Inferior parietal cortex (tissue), 1 donor: ENCODE results near the gene MOCOS.

Experiments
- DNase-seq: peaks from one replicate; pipeline ENCODE4 v3.0.0-alpha.2; 2016; ENCODE audit errors: extremely low spot score

MOCOS gene

GRCh38 chr18:36304723-36305122, 117.4 kb downstream of the MOCOS start:
- DNase-seq: no peak

GRCh38 chr18:36305375-36305774, 118.1 kb downstream of the MOCOS start:
- DNase-seq: no peak

DNA sequence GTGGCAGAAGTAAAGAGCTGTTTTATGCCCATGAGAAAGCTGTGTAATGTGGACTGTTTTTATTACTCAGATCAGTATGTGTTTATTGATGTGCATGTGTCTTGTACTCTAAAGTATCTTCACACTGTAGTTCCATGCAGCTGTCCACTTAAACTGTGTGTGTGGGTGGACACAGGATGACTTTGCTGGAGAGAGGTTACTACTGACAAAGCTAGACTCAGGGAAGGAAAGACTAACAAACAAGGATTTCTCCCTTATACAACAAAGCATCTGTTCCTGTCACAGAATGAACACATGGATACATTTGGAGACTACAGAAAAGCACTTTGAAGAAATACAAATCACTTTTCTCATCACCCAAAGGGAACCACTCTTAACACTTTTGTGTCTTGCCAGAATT, 120.2 kb downstream of the MOCOS start:
- DNase-seq: no peak

DNA sequence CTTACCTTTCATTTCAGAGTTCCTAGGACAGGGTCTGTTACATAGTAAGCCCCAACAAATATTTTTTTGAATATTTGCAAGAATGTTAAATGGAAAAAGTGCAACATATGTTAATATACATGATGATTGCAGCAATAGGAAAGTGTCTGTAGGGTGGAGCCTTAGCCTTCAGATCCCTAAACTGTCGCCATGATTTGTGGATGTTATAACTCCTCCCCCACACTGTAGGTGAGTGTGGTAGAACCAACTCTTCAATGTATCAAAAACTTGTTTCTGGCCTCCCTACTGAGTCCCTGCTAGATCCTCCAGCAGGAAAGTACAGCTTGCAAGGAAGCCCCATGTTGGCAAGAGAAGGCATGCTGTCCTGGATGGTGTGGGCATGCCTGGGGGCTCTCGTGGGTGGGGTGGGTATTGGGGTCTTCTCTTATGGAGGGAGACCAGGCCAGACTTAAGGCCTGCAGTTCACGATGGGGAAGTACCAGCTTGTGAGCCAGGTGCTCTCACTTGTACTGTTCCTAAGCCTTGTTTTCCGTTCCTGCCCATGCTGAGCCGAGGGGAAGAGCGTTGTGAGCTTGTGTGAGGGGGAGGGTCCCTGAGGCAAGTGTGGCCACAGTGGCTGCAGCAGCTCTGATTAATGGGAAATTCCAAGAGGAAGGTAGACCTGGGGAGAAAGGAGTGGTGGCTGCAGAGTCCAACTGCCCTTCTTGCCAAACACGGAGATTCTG, 121.6 kb downstream of the MOCOS start:
- no peak for DNase-seq

DNA sequence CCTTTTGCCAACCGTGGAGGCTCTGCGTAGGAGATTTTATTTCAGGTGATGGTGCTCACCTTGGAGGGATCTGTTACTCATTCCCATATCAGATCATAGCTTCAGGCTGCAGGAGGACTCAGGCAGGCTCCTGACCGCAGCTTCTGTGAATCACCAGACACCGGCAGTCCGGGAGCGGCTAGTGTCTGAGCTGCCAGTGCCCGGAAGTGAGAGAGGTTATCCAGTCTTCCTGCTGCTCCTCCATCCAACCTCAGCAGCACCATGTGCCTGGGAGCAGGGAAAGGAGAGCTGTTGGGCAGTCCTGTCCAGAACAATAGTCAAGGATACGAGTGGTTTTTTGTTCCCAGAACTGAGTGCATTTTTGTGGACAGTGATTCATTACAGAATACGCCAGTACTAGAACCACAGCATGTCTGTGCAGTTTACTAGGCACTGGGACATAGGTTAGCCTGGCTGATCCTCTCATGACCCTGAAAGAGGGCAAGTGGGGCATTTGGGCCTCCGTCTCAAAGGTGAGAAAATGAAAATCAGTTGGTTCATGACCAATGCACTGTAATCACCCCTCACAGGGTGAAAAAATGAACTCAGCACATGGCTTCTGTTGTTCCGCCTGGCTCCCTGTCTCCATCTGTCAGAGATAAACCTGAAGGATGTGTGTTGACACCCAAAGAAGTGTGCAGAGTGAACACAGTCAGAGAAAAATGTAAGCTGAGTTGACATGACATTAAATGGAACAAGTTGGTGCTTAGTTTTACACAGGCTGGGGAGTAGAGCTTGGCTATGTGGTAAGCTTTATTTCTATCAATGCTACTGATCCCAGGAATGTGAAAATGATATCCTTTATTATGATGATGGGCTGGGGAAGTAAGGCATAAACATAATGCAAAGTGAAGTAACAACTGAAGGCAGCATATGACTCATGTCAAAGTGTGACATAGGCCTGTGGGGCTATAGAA, 122.4 kb downstream of the MOCOS start:
- DNase-seq: no peak

- DNase-seq: no peak
Observed at GRCh38 chr18:36311026-36311570, 123.8 kb downstream of the MOCOS start.

DNA sequence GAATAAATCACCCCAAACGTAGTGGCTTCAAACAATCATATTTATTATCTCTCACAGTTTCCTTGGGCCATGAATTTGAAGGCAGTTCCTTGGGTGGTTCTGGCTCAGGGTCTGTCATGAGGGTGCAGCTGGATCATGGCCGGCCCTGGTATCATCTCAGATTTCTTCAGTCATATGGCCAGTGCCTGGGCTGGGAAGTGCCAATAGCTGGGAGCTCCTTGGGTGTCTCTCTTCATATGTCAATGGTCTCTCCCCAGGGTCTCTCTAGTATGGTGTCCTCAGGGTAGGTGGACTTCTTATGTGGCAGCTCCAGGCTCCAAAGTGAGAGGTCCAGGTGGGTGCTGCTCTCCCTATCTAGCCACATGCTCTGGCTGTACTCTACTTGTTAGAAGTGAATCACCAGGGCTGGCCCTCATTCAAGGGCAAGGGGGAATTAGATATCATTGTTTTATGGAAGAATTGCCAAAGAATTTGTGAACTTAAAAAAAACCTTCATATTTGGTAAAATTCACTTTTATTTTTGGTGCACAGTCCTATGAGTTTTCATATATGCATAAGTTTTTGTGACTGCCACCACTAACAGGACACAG, 125.6 kb downstream of the MOCOS start:
- DNase-seq: no peak

- DNase-seq: no peak
Observed at GRCh38 chr18:36314098-36314497, 126.8 kb downstream of the MOCOS start.

GRCh38 chr18:36314754-36315153, 127.5 kb downstream of the MOCOS start:
- no peak for DNase-seq

GRCh38 chr18:36315736-36316135, 128.4 kb downstream of the MOCOS start:
- DNase-seq: no peak

- DNase-seq: no peak
Observed at GRCh38 chr18:36316246-36316645, 128.9 kb downstream of the MOCOS start.
